Activated T-helper 17 cell treated with anti-CD3 and anti-CD28 coated beads, Interleukin-2, amount 50 U/mL, for 72 hours (primary cell): ENCODE results near the gene BMX. TPM values are rescaled to one million over a fixed set of nuclear protein-coding genes. Genes with fewer than 3 reads are reported as not detected.

Experiments
- ATAC-seq: fragments of 150-1000 bp; cut with Tn5 transposase; replicated peaks from 2 replicates; pipeline ENCODE4 v1.10.0; 2021; ENCODE audit warnings: mild to moderate bottlenecking, moderate library complexity
- H3K27ac Mint-ChIP-seq: one replicate; pipeline ENCODE4 v1.8.0; 2022; ENCODE audit warnings: mixed read lengths
- H3K27me3 Mint-ChIP-seq: one replicate; pipeline ENCODE4 v1.8.0; 2022; ENCODE audit warnings: mixed read lengths
- H3K36me3 Mint-ChIP-seq: one replicate; pipeline ENCODE4 v1.8.0; 2022; ENCODE audit warnings: low read depth, mild to moderate bottlenecking, mixed read lengths
- H3K4me1 Mint-ChIP-seq: one replicate; pipeline ENCODE4 v1.8.0; 2022; ENCODE audit warnings: mixed read lengths
- H3K4me3 Mint-ChIP-seq: one replicate; pipeline ENCODE4 v1.8.0; 2022; ENCODE audit warnings: mild to moderate bottlenecking, mixed read lengths
- H3K9me3 Mint-ChIP-seq: one replicate; pipeline ENCODE4 v1.8.0; 2022; ENCODE audit warnings: mixed read lengths
- total RNA-seq, 2 donors: library from RNA; stranded (reverse); gene quantifications; one replicate each; pipeline ENCODE4 v1.2.3, GENCODE V29; 2022

Gene BMX
- total RNA-seq, 2 donors from 2014 or later: not detected

DNA sequence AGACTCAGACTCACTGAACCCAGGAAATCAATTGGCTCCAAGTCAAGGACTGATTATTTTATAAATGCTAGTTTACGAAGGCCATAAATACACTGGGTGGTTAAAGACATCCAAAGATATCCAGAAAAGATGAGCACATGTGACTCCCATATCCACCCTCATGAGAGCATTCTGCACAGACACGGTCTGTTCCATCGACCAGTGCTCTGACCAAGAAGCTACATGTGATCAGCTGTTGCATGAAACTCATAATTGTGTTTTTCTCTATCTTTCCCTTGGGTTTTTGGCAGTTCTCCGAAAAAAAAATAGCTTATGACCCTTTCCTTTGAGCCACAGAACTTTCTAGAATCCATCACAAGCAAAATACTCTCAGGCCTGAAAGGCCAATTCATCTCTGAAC lies 4.8 kb upstream of the BMX start:
- Mint-ChIP-seq H3K27me3 (peaks cover 3% of the 10 kb centered on the region), H3K36me3 (no peaks in the 10 kb centered on the region), H3K9me3 (no peaks in the 10 kb centered on the region), H3K27ac (no peak overlapping the region), H3K4me1 (peaks cover 5% of the 10 kb centered on the region), H3K4me3 (no peak overlapping the region)
- no peak for ATAC-seq

DNA sequence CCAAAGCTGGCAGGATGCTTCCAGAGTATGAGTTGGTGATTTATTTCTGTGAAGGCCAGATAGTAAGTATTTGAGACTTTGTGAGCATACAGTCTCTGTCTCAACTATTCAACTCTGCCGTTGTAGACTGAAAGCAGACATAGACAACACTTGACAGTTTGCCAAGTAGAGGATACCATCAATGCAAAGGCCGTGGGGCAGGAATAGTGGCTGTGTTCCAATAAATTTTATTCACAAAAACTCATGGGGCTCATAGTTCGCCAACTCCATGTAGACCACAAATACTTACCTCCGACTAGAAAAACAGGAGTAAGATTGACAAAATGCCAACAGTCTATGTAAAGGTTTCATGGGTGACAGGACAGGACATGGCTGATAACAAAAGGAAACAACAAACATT lies 3.8 kb upstream of the BMX start:
- Mint-ChIP-seq H3K4me1 (peaks cover 5% of the 10 kb centered on the region), H3K27ac (no peak overlapping the region), H3K4me3 (no peak overlapping the region), H3K36me3 (no peaks in the 10 kb centered on the region), H3K9me3 (no peaks in the 10 kb centered on the region), H3K27me3 (peaks cover 3% of the 10 kb centered on the region)
- ATAC-seq: no peak

DNA sequence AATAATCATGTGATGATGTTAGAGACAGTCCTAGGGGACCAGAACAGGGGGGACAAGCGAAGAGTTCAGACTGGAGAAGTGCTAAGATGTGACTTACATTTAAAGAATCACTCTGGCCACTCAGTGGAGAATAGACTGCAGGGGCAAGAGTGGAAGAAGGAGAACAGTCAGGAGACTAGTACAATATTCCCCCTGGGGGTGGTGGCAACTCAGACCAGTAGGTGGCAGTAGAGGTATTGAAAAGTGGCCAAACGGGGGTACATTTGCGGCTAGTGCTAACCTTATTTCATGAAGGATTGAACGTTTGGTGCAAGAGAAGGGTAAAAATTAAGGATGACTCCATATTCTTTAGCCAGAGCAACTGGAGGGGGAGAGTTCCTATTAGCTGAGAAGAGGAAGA lies 2.7 kb upstream of the BMX start:
- Mint-ChIP-seq H3K27ac (no peak overlapping the region), H3K4me1 (peaks cover 5% of the 10 kb centered on the region), H3K9me3 (no peaks in the 10 kb centered on the region), H3K36me3 (no peaks in the 10 kb centered on the region), H3K4me3 (no peak overlapping the region), H3K27me3 (peaks cover 3% of the 10 kb centered on the region)
- no peak for ATAC-seq

DNA sequence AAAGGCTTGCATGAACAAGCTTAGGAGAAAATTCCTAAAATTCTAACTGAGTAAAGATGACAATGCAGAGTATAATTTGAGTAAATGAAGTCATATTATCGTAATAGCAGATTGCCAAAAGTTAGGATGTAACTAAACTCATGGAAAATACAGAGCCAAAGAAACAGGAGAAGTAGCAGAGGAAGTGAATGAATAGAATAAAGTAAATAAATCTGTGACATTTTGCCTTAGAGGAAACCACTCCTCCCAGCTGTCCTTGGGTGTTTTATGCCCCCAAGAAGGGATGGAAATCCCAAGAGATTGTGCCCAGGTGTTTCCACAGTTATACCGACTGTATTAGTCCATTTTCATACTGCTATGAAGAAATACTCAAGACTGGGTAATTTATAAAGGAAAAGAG lies 1.9 kb upstream of the BMX start:
- Mint-ChIP-seq H3K27ac (no peak overlapping the region), H3K4me3 (no peak overlapping the region), H3K36me3 (no peaks in the 10 kb centered on the region), H3K27me3 (peaks cover 3% of the 10 kb centered on the region), H3K9me3 (no peaks in the 10 kb centered on the region), H3K4me1 (peaks cover 2% of the 10 kb centered on the region)
- no peak for ATAC-seq

DNA sequence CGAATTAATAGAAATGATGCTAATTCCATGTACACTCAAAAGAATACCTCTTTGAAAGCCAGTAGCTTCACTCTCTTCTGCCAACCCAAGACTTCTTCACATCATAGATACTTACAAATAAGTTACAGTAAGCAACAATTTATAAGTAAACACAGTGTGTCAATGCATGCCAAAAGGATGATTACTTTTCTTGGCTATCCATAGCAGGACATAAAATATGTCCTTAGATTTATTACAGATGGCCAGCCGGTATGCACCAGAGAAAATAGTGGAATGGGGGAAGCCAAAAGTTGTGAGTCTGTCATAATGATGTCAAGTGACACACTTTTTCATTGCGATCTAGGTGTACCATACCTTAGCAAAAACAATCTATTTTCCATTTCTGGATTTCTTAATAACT lies 631 bp upstream of the BMX start:
- no peak for ATAC-seq
- H3K9me3 Mint-ChIP-seq: no peaks in the 10 kb centered on the region
- H3K4me1 Mint-ChIP-seq: no peaks in the 10 kb centered on the region
- H3K27me3 Mint-ChIP-seq: peaks cover 9% of the 10 kb centered on the region
- no peak overlapping the region for H3K4me3 Mint-ChIP-seq
- no peaks in the 10 kb centered on the region for H3K36me3 Mint-ChIP-seq
- H3K27ac Mint-ChIP-seq: no peak overlapping the region

DNA sequence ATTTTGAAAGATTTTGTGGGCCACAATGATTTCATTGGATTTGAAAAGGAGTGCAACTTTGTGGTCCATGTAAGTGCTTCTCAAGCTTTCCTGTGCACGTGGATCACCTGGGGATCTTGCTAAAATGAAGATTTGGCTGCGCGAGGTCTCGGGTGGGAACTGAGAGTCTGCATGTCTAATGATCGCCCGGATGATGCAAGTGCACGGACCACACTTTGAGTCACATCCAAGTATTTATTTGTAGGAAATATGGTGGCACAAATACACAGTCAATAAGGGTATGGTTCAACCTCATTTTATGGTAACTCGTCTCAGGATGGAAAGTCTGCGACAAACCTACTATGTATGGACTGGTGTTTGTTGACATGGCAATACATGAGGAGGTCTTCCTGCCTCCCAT lies 899 bp downstream of the BMX start:
- Mint-ChIP-seq H3K4me1 (no peaks in the 10 kb centered on the region), H3K4me3 (no peak overlapping the region), H3K36me3 (no peaks in the 10 kb centered on the region), H3K9me3 (no peaks in the 10 kb centered on the region), H3K27me3 (peaks cover 9% of the 10 kb centered on the region), H3K27ac (no peak overlapping the region)
- ATAC-seq: no peak

DNA sequence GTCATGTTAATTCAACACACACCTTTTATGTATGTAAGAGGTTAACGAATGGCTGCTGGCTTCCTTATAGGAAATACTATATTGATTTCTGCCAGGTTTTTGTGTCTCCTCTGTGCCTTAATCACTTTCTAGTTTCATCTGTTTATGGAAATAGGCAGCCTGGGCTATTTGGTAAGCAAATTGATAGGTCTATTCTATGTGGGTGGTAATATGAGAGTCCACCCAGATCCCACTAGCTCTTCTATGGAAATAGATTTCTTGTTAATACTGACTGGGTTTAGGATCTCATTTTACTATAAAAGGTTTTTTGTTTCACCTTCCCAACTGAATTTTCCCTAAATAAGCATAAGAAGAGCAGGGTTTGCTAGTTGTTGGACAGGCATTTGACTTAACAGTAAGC lies 4.1 kb downstream of the BMX start:
- Mint-ChIP-seq H3K4me1 (no peaks in the 10 kb centered on the region), H3K27me3 (peaks cover 6% of the 10 kb centered on the region), H3K4me3 (no peak overlapping the region), H3K9me3 (no peaks in the 10 kb centered on the region), H3K36me3 (no peaks in the 10 kb centered on the region), H3K27ac (no peak overlapping the region)
- no peak for ATAC-seq

DNA sequence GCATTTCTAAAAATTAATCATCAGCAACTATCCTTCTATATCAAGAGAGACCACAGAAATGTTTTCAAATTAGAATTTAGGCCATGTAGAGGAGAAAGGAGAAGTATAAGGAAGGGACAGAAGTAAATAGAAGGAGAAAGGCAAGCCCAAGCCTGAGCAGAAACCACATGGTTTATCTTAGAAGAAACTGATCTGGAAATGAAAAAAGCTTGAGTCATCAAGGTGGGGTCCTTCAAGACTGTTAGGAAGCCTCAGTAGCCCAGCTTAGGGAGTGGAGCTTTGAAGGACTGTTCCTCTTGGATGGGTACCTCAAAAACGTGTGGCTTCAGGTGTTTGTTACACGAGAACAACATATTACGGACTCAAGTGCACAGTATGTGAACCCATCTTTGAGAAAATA lies 4.5 kb downstream of the BMX start:
- Mint-ChIP-seq H3K4me1 (no peaks in the 10 kb centered on the region), H3K27me3 (peaks cover 6% of the 10 kb centered on the region), H3K27ac (no peak overlapping the region), H3K4me3 (no peak overlapping the region), H3K9me3 (no peaks in the 10 kb centered on the region), H3K36me3 (no peaks in the 10 kb centered on the region)
- ATAC-seq: no peak

DNA sequence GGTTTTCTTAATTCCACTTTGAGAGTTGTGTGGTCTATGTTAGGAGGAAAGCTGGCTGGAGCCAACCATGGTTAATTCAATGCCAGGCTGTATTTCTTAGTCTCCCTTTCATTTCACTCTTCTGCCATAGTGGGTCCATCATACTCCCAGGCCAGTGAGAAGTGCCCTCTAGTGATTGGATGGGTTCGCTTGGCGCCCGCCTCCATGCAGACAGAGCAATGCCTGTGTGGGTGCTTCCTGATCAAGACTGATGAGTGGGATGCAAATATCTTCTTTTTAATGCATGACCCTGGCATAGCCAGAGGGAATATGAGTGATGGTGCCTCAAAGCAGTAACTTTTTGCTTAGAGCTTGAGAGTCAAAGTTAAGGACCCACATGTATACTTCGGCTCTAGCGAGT lies 6.4 kb downstream of the BMX start:
- H3K9me3 Mint-ChIP-seq: no peaks in the 10 kb centered on the region
- no peaks in the 10 kb centered on the region for H3K36me3 Mint-ChIP-seq
- H3K4me1 Mint-ChIP-seq: no peaks in the 10 kb centered on the region
- H3K4me3 Mint-ChIP-seq: no peak overlapping the region
- no peak overlapping the region for H3K27ac Mint-ChIP-seq
- ATAC-seq: no peak
- peaks cover 6% of the 10 kb centered on the region for H3K27me3 Mint-ChIP-seq

DNA sequence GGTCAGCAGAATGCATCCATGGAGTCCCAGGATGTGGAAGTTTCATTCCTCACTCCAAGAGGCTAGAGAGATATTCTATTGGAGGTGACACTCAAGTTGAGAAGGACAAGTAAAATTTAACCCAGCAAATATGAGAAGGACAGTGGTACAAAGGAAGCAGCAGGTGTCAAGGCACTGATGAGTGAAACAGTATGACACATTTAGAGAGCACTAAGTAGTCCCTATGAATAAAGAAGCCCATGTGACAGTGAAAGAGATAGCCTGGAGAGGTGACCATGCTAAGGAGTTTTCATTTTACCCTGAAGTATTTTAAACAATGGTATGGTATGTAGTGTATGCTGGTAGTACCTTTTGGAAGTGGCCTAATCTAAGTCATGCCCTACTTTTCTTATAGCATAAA lies 9.2 kb downstream of the BMX start:
- Mint-ChIP-seq H3K27ac (no peak overlapping the region), H3K27me3 (no peaks in the 10 kb centered on the region), H3K9me3 (no peaks in the 10 kb centered on the region), H3K4me3 (no peak overlapping the region), H3K4me1 (no peaks in the 10 kb centered on the region), H3K36me3 (no peaks in the 10 kb centered on the region)
- ATAC-seq: no peak

DNA sequence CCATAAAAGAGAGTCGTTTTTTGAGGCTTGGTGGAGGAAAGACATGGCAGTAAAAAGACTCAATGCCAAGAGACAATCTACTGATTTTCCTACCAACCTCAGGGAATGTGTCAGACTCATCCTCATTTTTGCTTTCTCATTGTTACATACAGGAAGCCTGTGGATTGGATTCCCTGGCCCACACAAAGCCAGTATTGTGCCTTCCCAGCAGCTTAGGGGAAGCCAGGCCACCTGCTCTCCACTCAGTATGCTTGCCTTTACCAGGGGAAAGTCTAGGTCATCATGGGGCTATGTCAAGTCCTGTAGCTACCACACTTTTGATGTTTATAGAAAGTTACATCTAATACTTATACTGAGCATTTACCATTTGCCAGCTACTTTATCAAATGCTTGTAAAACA lies 11.0 kb downstream of the BMX start:
- no peaks in the 10 kb centered on the region for H3K9me3 Mint-ChIP-seq
- no peak for ATAC-seq
- H3K4me3 Mint-ChIP-seq: no peak overlapping the region
- H3K27me3 Mint-ChIP-seq: peaks cover 3% of the 10 kb centered on the region
- H3K4me1 Mint-ChIP-seq: no peaks in the 10 kb centered on the region
- no peaks in the 10 kb centered on the region for H3K36me3 Mint-ChIP-seq
- no peak overlapping the region for H3K27ac Mint-ChIP-seq

DNA sequence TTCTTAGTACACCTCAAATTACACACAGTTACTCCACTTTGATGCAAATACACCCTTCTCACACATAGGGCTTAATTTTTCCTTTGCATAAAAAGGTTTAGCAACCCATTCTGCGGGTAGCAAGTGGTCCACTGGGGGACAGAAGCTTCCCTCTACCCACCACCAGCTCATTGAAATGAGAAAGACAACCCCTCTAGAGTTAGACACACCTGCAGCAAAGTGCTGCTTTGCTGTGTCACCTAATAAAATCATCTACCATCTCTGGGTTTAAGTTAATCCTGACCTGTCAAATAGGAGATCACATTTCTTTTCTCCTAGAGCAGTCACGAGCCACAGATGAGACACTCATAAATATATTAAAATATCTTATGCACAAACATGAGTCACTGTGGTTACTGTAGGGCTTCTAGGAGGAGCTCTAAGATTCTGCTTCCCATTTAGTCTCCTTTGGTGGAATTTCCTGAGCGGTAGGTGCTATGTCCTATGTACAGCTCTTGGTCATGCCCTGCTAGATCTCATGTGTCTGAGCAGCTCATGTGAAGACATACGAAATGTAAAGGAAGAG lies 11.9 kb downstream of the BMX start:
- Mint-ChIP-seq H3K4me1 (no peaks in the 10 kb centered on the region), H3K36me3 (no peaks in the 10 kb centered on the region), H3K4me3 (no peak overlapping the region), H3K27me3 (peaks cover 3% of the 10 kb centered on the region), H3K9me3 (no peaks in the 10 kb centered on the region), H3K27ac (no peak overlapping the region)
- ATAC-seq: no peak

DNA sequence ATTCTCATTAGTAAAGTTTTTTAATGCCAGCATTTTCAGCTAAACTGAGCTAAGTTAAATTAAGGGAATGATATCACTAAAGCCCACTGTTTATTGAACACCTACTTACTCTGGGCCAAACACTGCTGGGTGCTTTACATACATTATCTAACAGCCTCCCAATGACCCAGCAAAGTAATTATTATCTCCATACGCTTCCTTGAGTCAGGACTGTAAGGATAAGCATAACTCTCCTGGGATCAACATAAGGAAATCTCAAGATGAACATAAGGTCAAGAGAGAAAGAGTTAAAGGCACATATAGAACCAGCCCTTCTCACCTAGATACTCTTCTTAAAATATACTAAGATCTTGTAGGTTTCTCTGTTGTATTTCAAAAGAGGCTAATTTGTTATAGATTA lies 13.7 kb downstream of the BMX start:
- no peaks in the 10 kb centered on the region for H3K4me1 Mint-ChIP-seq
- H3K9me3 Mint-ChIP-seq: peaks cover under 1% of the 10 kb centered on the region
- H3K36me3 Mint-ChIP-seq: no peaks in the 10 kb centered on the region
- H3K4me3 Mint-ChIP-seq: no peak overlapping the region
- no peak overlapping the region for H3K27ac Mint-ChIP-seq
- H3K27me3 Mint-ChIP-seq: peaks cover 3% of the 10 kb centered on the region
- ATAC-seq: no peak

DNA sequence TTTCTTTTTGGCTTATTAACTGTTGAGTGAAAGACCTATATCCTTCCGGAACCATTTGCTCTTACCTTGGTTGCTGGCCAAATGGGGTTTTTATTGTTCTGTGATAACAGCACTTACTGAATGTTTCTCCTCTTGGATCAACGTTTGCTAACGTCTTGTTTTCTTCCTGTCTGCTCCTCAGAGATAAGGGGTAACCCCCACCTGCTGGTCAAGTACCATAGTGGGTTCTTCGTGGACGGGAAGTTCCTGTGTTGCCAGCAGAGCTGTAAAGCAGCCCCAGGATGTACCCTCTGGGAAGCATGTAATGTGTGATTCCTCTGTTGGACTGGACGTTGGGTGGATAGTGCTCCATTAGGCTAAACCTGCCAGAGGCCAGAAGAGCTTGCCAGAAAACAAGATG lies 15.3 kb downstream of the BMX start:
- no peak overlapping the region for H3K4me3 Mint-ChIP-seq
- no peak for ATAC-seq
- peaks cover 7% of the 10 kb centered on the region for H3K27me3 Mint-ChIP-seq
- no peaks in the 10 kb centered on the region for H3K4me1 Mint-ChIP-seq
- H3K27ac Mint-ChIP-seq: no peak overlapping the region
- H3K9me3 Mint-ChIP-seq: peaks cover 4% of the 10 kb centered on the region
- no peaks in the 10 kb centered on the region for H3K36me3 Mint-ChIP-seq

DNA sequence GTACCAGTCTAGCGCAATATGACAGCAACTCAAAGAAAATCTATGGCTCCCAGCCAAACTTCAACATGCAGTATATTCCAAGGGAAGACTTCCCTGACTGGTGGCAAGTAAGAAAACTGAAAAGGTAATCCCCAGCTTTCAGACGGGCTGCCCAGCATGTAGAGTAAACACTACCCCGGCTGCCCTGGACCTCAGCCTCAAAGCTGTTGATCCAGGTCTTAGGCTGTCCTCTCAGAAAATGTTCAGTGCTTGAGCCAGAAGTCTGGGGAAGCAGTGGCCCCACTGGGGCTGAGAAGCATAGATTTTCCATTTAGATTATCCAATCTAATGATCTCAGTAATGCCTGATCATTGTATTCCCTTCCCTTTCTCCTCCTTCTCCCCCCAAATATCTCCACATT lies 21.9 kb downstream of the BMX start:
- no peak overlapping the region for H3K4me3 Mint-ChIP-seq
- peaks cover 12% of the 10 kb centered on the region for H3K27me3 Mint-ChIP-seq
- H3K36me3 Mint-ChIP-seq: no peaks in the 10 kb centered on the region
- H3K9me3 Mint-ChIP-seq: peaks cover 4% of the 10 kb centered on the region
- H3K4me1 Mint-ChIP-seq: no peaks in the 10 kb centered on the region
- H3K27ac Mint-ChIP-seq: no peak overlapping the region
- no peak for ATAC-seq

DNA sequence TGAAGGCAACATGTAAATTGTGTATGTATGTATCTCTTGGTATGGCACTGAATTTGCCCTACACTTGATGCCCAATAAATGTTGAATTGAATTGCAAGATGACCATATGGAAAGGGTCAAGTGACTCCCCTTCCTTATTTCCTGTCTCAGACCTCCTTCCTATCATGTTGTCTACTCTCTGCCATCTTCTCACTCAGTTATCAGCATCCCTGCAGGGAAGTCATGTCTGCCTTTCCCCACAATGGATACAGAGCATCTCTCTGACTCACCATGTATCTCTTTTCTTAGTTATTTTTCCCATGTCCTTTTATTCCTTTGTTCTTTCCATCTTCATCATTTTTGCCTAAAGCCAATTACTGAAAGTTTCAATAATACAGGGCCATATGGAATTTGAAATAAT lies 22.5 kb downstream of the BMX start:
- Mint-ChIP-seq H3K27me3 (peaks cover 12% of the 10 kb centered on the region), H3K9me3 (peaks cover 4% of the 10 kb centered on the region), H3K27ac (no peak overlapping the region), H3K4me1 (no peaks in the 10 kb centered on the region), H3K36me3 (no peaks in the 10 kb centered on the region), H3K4me3 (no peak overlapping the region)
- ATAC-seq: no peak
